Body of pancreas (tissue), 4 donors: ENCODE results near the gene KMT2B. TPM values are rescaled to one million over a fixed set of nuclear protein-coding genes. Genes with fewer than 3 reads are reported as not detected.
"Not testable (repeated sequence)": the region's sequence is repeated elsewhere in the genome, so short reads cannot be mapped to it uniquely, and the experiment has no call there.

Source experiments
- ATAC-seq: fragments of 150-250 bp; one replicate; pipeline ENCODE4 v1.9.1; 2016
- DNase-seq, 4 donors: peaks; one replicate each; pipeline ENCODE4 v3.0.0-alpha.2; 2019
- H3K27ac ChIP-seq, 4 donors: fragments of 200-600 bp; sonication (generic); 1 replicate in 3 of 4; 2 replicates in 1 of 4; pipeline versions ENCODE4 v1.5.1 to v1.6.1; 2016 to 2019; ENCODE audit warnings: mild to moderate bottlenecking in 1 of 4, mixed read lengths in 1 of 4, moderate library complexity in 1 of 4
- H3K27me3 ChIP-seq, 2 donors: fragments of 200-600 bp; sonication (generic); one replicate each; pipeline ENCODE4 v1.6.0; 2016; ENCODE audit warnings: mild to moderate bottlenecking in 1 of 2
- H3K36me3 ChIP-seq, 2 donors: fragments of 200-600 bp; sonication (generic); replicated peaks in 1 of 2; 2 replicates each; pipeline ENCODE4 v1.5.1; 2016; ENCODE audit warnings: low read depth in 2 of 2; ENCODE audit not compliant: insufficient read depth in 1 of 2
- H3K4me1 ChIP-seq: fragments of 200-600 bp; sonication (generic); one replicate; pipeline ENCODE4 v1.6.0; 2016
- H3K4me3 ChIP-seq, 2 donors: fragments of 200-600 bp; sonication (generic); 1 replicate in 1 of 2; 2 replicates in 1 of 2; pipeline ENCODE4 v1.5.1; 2016 to 2019
- H3K9me3 ChIP-seq, 3 donors: fragments of 200-600 bp; sonication (generic); 1 replicate in 2 of 3; 2 replicates in 1 of 3; pipeline ENCODE4 v1.5.1; 2016
- POLR2A ChIP-seq, 3 donors: fragments of 450-650 bp; IDR thresholded peaks; one replicate each; pipeline ENCODE4 v1.6.1; 2016; ENCODE audit warnings: antibody characterized with exemption in 3 of 3, mild to moderate bottlenecking in 2 of 3
- WGBS, 2 donors: methylation state at CpG; one replicate each; pipeline ENCODE4 v1.1.5; 2017; 5-methylcytosine and 5-hydroxymethylcytosine counted together
- intact Hi-C: fragments of 100-400 bp; cut with DNase I; formaldehyde crosslinking; loops from one replicate; pipeline ENCODE4 v1.15.1; 2023
- total RNA-seq, 2 donors: library from RNA; depleted of rRNA; stranded (reverse); fragments of >200 nt; gene quantifications; one replicate each; pipeline ENCODE4 v1.1.0, GENCODE V29; 2016
- TF ChIP-seq, protein P1 (sequence below), 7 experiments: fragments of 450-650 bp in 4 of 7; fragments of 200-600 bp in 3 of 7; sonication (generic) in 3 of 7; IDR thresholded peaks; one replicate each; pipeline ENCODE4 v1.5.1; 2016 to 2019; ENCODE audit warnings: antibody characterized with exemption in 7 of 7

The KMT2B gene
- total RNA-seq, 2 donors from 2014 or later, result 18.7 to 31.6 TPM

DNA sequence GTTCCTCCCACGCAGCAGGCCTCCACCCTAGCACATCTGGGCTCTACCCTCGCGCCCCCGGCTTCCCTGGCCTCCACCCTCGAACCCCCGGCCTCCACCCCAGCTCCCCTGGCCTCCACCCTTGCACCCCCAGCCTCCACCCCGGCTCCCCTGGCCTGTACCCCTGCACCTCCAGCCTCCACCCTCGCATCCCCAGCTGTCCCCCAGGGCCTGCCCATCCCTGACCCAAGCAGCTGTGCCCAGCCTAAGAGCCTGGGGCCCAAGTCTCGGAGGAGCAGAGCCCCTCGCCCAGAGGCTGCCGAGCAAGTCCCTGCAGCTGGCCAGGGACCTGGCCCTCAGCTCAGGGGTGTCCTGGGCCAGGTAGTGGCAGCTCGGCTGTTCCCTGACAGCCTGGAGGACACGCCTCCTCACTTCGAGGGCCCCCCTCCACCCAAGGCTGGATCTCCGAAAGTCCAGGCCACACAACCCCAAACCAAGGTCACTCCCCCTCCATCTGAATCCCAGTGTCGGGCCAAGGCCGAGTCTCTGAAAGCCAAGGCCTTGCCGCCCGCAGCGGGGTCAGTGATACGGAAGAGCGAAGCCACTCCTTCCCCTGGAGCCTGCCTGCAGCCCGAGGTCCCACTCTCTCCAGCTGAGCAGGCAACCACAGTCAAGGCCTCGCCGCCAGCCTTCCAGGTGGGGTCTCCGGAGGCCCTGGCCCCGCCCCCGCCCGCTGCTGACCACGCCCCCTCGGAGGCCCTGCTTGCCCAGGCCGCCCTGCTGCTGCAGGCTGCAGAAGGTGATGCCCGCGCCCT is 49.7 kb downstream of the KMT2B start:
- Histone ChIP-seq H3K27ac (peak overlapping the region in 3 of 4 donors; percentile 19 to 27 (median 24)), H3K27me3 (no peaks in the 10 kb centered on the region), H3K9me3 (no peaks in the 10 kb centered on the region), H3K36me3 (peaks cover 0 to 5% of the 10 kb centered on the region in 2 donors), H3K4me3 (no peak overlapping the region), H3K4me1 (peaks cover 12% of the 10 kb centered on the region)
- WGBS, 2 donors, result 36 to 88% methylated on average over 9 to 24 of the region's 34 CpGs
- TF ChIP-seq POLR2A (IDR thresholded peaks at IDR 0.05), result no peak
- TF ChIP-seq, protein P1, sequence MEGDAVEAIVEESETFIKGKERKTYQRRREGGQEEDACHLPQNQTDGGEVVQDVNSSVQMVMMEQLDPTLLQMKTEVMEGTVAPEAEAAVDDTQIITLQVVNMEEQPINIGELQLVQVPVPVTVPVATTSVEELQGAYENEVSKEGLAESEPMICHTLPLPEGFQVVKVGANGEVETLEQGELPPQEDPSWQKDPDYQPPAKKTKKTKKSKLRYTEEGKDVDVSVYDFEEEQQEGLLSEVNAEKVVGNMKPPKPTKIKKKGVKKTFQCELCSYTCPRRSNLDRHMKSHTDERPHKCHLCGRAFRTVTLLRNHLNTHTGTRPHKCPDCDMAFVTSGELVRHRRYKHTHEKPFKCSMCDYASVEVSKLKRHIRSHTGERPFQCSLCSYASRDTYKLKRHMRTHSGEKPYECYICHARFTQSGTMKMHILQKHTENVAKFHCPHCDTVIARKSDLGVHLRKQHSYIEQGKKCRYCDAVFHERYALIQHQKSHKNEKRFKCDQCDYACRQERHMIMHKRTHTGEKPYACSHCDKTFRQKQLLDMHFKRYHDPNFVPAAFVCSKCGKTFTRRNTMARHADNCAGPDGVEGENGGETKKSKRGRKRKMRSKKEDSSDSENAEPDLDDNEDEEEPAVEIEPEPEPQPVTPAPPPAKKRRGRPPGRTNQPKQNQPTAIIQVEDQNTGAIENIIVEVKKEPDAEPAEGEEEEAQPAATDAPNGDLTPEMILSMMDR (IDR thresholded peaks at IDR 0.05), result no peak
- intact Hi-C loops, result no loop called here
- DNase-seq (peak; percentile 49 to 81 (median 66)), ATAC-seq (peak; percentile 71)

DNA sequence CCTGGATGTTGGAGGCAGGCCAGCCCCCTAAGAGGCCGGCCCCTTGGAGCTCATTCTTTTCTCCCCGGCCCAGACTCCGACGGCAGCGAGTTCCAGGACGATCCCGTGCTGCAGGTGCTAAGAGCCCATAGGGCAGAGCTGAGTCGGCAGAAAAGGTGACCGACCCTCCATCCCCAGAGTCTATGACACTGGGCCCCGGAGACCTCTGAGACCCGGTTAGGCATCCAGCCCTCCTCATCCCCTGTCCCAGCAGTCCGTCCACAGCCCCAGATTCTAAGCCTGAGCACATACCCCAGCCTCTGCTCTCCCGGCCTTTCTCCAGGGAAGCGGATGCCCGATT is 50.2 kb downstream of the KMT2B start:
- Histone ChIP-seq H3K9me3 (no peaks in the 10 kb centered on the region), H3K27me3 (no peaks in the 10 kb centered on the region), H3K4me1 (peaks cover 12% of the 10 kb centered on the region), H3K4me3 (no peak overlapping the region), H3K27ac (peak overlapping the region in 1 of 4 donors; percentile 24), H3K36me3 (peaks cover 0 to 5% of the 10 kb centered on the region in 2 donors)
- intact Hi-C loops, result no loop called here
- ATAC-seq (no peak), DNase-seq (no peak)
- WGBS, 2 donors, result 49 to 58% methylated on average over 11 to 15 of the region's 15 CpGs
- no peak for TF ChIP-seq POLR2A (IDR thresholded peaks at IDR 0.05)
- TF ChIP-seq, protein P1 (IDR thresholded peaks at IDR 0.05), result no peak

DNA sequence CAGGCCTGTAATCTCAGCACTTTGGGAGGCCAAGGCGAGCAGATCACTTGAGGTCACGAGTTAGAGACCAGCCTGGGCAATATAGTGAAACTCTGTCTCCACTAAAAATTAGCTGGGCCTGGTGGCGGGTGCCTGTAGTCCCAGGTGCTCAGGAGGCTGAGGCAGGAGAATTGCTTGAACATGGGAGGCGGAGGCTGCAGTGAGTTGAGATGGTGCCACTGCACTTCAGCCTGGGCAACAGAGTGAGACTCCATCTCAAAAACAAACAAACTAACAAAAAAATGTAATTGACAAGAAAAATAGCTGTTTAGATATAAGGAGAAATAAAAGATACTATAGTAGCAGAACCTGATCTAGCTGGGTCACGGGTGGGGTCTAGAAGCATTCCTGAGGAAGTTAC is 54.6 kb downstream of the KMT2B start:
- H3K27me3 ChIP-seq, H3K36me3 ChIP-seq, ATAC-seq, H3K27ac ChIP-seq, H3K4me3 ChIP-seq, H3K9me3 ChIP-seq, DNase-seq, intact Hi-C loops: not testable (repeated sequence)
- 90 to 91% methylated on average over 5 of the region's 5 CpGs for WGBS, 2 donors
- H3K4me1 ChIP-seq, result peaks cover 25% of the 10 kb centered on the region

DNA sequence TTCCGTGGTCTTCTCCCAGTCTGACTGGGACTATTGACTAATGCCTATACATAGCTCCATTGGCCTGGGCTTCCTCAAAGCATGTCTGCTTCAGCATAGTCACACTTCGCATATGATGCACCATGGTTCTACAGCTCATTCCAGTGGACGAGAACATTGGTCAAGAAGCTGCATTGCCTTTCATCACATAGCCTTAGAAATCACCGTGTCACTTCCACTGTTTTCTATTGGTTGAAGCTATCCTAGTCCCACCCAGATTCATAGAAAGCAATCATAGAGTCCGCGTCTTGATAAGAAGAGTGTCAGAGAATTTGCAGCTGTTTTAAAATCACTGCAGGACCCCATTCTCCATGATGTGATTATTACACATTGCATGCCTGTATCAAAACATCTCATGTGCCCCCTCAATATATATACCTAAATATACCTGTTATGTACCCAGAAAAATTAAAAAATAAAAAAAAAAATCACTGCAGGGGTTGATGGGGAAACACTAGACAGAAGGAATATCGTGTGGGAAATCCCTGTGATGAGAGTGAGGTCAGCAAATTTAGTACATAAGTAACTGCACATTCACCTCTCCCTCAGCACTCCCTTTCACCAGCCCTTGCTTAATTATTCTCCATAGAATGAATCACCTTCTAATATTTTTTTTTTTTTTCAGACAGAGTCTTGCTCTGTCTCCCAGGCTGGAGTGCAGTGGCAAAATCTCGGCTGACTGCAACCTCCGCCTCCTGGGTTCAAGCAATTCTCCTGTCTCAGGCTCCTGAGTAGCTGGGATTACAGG is 55.4 kb downstream of the KMT2B start:
- Histone ChIP-seq H3K4me1 (peaks cover 16% of the 10 kb centered on the region), H3K27ac (no peak overlapping the region), H3K9me3 (no peaks in the 10 kb centered on the region), H3K4me3 (no peak overlapping the region), H3K36me3 (no peaks in the 10 kb centered on the region), H3K27me3 (no peaks in the 10 kb centered on the region)
- intact Hi-C loops, result no loop called here
- ATAC-seq, result no peak
- no peak for DNase-seq
- TF ChIP-seq, protein P1 (IDR thresholded peaks at IDR 0.05), result no peak
- TF ChIP-seq POLR2A (IDR thresholded peaks at IDR 0.05), result no peak
- WGBS, 2 donors, result 42 to 55% methylated on average over 9 of the region's 9 CpGs

DNA sequence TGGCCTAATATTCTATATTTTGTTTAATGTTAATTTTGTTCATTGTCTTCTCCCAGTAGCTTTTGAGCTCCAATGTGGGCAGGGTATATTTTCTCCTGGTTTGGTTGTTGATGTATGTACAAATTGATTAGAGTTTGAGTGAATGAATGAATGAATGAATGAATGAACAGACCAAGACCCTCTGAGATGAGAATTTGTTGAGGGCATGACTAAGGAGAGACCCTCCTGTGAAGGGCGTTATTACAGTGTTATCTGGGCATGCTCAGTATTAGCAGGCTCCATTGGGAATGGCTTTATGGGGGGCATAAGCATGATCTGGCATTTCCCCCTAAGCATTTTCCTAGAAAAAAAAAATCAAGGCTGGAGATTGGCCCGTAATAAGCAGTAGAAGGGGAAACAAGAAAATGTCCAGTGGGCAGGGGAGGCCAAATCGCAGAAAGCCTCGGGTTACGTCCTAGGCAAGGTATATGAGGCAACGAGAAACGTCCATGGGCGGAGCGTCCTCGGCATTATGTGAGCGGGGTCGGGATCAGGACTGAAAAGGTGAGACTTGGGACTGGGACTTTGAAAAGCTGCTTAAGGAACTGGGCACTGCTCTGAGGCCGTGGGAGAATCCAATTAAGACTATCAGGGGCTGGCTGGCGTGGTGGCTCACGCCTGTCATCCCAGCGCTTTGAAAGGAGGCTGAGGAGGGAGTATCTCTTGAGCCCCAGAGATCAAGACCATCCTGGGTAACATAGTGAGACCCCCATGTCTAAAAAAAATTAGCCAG is 56.7 kb downstream of the KMT2B start:
- Histone ChIP-seq H3K27ac (no peak overlapping the region), H3K27me3 (no peaks in the 10 kb centered on the region), H3K4me1 (peaks cover 14% of the 10 kb centered on the region), H3K4me3 (no peak overlapping the region), H3K9me3 (no peaks in the 10 kb centered on the region), H3K36me3 (no peaks in the 10 kb centered on the region)
- ATAC-seq (no peak), DNase-seq (no peak)
- TF ChIP-seq, protein P1 (IDR thresholded peaks at IDR 0.05), result no peak
- TF ChIP-seq POLR2A (IDR thresholded peaks at IDR 0.05), result no peak
- WGBS, 2 donors, result 46 to 50% methylated on average over 16 of the region's 16 CpGs
- intact Hi-C loops, result no loop called here
